Neural progenitor cell (in vitro differentiated cells): ENCODE results near the gene RNF150. TPM values are rescaled to one million over a fixed set of nuclear protein-coding genes. Genes with fewer than 3 reads are reported as not detected.
"Not testable (repeated sequence)": the region's sequence is repeated elsewhere in the genome, so short reads cannot be mapped to it uniquely, and the experiment has no call there.

Experiments used
- DNase-seq: peaks from one replicate; pipeline ENCODE4 v3.0.0-alpha.2; 2016; ENCODE audit warnings: low spot score
- H2AFZ ChIP-seq: fragments of 200-600 bp; sonication (generic); replicated peaks from 2 replicates; pipeline ENCODE4 v1.6.1; 2016; ENCODE audit warnings: antibody characterized with exemption
- H3F3A ChIP-seq: fragments of 200-600 bp; sonication (generic); 2 replicates; pipeline ENCODE4 v1.6.1; 2016; ENCODE audit warnings: antibody characterized with exemption, low read depth
- H3K27ac ChIP-seq: fragments of 200-600 bp; sonication (generic); 2 replicates; pipeline ENCODE4 v1.5.1; 2016; ENCODE audit warnings: mild to moderate bottlenecking
- H3K27me3 ChIP-seq: fragments of 200-600 bp; sonication (generic); 2 replicates; pipeline ENCODE4 v1.6.1; 2016; ENCODE audit warnings: mild to moderate bottlenecking, moderate library complexity
- H3K36me3 ChIP-seq: fragments of 200-600 bp; sonication (generic); 2 replicates; pipeline ENCODE4 v1.5.1; 2016
- H3K4me1 ChIP-seq: fragments of 200-600 bp; sonication (generic); 2 replicates; pipeline ENCODE4 v1.6.1; 2016; ENCODE audit warnings: mixed run types
- H3K4me2 ChIP-seq: fragments of 200-600 bp; sonication (generic); 2 replicates; pipeline ENCODE4 v1.6.1; 2016
- H3K4me3 ChIP-seq: fragments of 200-600 bp; sonication (generic); 2 replicates; pipeline ENCODE4 v1.5.1; 2016
- H3K79me2 ChIP-seq: fragments of 200-600 bp; sonication (generic); 2 replicates; pipeline ENCODE4 v1.6.1; 2016; ENCODE audit warnings: low read depth
- H3K9ac ChIP-seq: fragments of 200-600 bp; sonication (generic); 2 replicates; pipeline ENCODE4 v1.6.1; 2016
- H3K9me3 ChIP-seq: fragments of 200-600 bp; sonication (generic); 2 replicates; pipeline ENCODE4 v1.5.1; 2016; ENCODE audit warnings: low read depth
- H4K20me1 ChIP-seq: fragments of 200-600 bp; sonication (generic); 2 replicates; pipeline ENCODE4 v1.6.1; 2016; ENCODE audit warnings: low read depth
- H3K27ac Mint-ChIP-seq: 3 replicates; pipeline ENCODE4 v1.8.0; 2021; ENCODE audit warnings: mixed read lengths
- H3K27me3 Mint-ChIP-seq: 2 replicates; pipeline ENCODE4 v1.8.0; 2022; ENCODE audit warnings: low read depth, mild to moderate bottlenecking, inconsistent platforms, moderate library complexity, mixed read lengths; ENCODE audit not compliant: insufficient read depth
- H3K36me3 Mint-ChIP-seq: 3 replicates; pipeline ENCODE4 v1.8.0; 2021; ENCODE audit warnings: mixed read lengths
- H3K4me1 Mint-ChIP-seq: 3 replicates; pipeline ENCODE4 v1.8.0; 2021; ENCODE audit warnings: mixed read lengths
- H3K4me3 Mint-ChIP-seq: 3 replicates; pipeline ENCODE4 v1.8.0; 2021; ENCODE audit warnings: mild to moderate bottlenecking, moderate library complexity, mixed read lengths
- H3K9me3 Mint-ChIP-seq: 3 replicates; pipeline ENCODE4 v1.8.0; 2020; ENCODE audit warnings: mixed read lengths
- CTCF ChIP-seq: fragments of 200-600 bp; sonication (generic); IDR thresholded peaks from 2 replicates; pipeline ENCODE4 v1.5.1; 2017; ENCODE audit warnings: antibody characterized with exemption, mild to moderate bottlenecking
- EZH2 ChIP-seq: fragments of 200-600 bp; sonication (generic); IDR thresholded peaks from 2 replicates; pipeline ENCODE4 v1.6.1; 2017; ENCODE audit warnings: antibody characterized with exemption, mild to moderate bottlenecking, moderate library complexity
- EZH2phosphoT487 ChIP-seq: fragments of 200-600 bp; sonication (generic); IDR thresholded peaks from 2 replicates; pipeline ENCODE4 v1.6.1; 2017; ENCODE audit warnings: antibody characterized with exemption
- total RNA-seq: library from RNA; depleted of rRNA; stranded (reverse); fragments of >200 nt; gene quantifications from 2 replicates; pipeline ENCODE4 v1.2.3, GENCODE V29; 2015; ENCODE audit warnings: low replicate concordance

RNF150 gene
- total RNA-seq, 1 donor from 2014 or later = 1.4 TPM

DNA sequence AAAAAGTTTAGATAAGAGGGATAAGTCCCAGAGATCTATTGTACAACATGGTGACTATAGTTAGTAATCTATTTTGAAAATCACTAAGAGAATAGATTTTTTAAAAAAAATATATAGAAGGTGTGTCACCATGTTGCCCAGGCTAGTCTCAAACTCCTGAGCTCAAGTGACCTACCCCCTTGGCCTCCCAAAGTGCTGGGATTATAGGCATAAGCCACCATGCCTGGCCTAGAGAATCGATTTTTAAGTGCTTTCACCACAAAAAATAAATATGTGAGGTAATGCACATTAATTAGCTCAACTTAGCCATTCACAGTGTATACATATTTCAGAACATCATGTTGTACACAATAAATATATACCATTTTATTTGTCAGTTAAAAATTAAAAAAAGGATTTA, 320.4 kb downstream of the RNF150 start:
- Histone ChIP-seq H2AFZ (no peak overlapping the region), H3K27ac (no peak overlapping the region), H3K4me3 (no peak overlapping the region), H3K27me3 (peaks cover 2% of the 10 kb centered on the region), H3F3A (no peaks in the 10 kb centered on the region), H3K4me1 (no peaks in the 10 kb centered on the region), H3K9me3 (no peaks in the 10 kb centered on the region), H3K79me2 (no peaks in the 10 kb centered on the region), H3K9ac (no peak overlapping the region), H4K20me1 (no peaks in the 10 kb centered on the region), H3K4me2 (no peak overlapping the region), H3K36me3 (no peaks in the 10 kb centered on the region)
- no peak for TF ChIP-seq EZH2
- TF ChIP-seq CTCF = no peak
- TF ChIP-seq EZH2phosphoT487 = no peak
- Mint-ChIP-seq H3K27ac (no peak overlapping the region), H3K9me3 (peaks cover 2% of the 10 kb centered on the region), H3K27me3 (peaks cover 8% of the 10 kb centered on the region), H3K4me3 (no peak overlapping the region), H3K36me3 (no peaks in the 10 kb centered on the region), H3K4me1 (peaks cover 6% of the 10 kb centered on the region)
- DNase-seq = no peak

DNA sequence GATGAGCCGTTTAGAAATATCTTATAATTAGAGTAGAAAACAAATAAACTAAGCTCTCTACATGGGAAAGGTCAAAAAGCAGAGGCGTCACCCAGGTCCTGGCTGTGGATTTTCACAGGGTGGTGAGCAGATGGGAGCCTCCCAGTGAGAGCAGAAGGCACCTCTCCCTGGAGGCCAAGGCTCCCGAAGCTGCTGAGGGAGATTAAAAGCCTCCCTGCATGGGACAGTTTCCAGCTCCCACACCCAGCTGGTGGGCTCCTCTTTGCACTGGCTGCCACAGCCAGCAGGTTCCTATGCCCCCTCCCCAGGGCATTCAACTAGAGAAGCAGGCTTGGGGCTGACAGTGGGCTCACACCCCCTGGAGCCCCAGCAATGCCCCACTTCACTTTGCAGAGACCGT, 321.8 kb downstream of the RNF150 start:
- Mint-ChIP-seq H3K27ac (no peak overlapping the region), H3K36me3 (no peaks in the 10 kb centered on the region), H3K4me1 (peaks cover 6% of the 10 kb centered on the region), H3K4me3 (no peak overlapping the region), H3K9me3 (no peaks in the 10 kb centered on the region), H3K27me3 (peaks cover 6% of the 10 kb centered on the region)
- H3K4me2 ChIP-seq = no peak overlapping the region
- no peaks in the 10 kb centered on the region for H3K36me3 ChIP-seq
- no peak overlapping the region for H2AFZ ChIP-seq
- no peaks in the 10 kb centered on the region for H3K4me1 ChIP-seq
- H3K9ac ChIP-seq = no peak overlapping the region
- no peaks in the 10 kb centered on the region for H3F3A ChIP-seq
- no peaks in the 10 kb centered on the region for H3K9me3 ChIP-seq
- no peaks in the 10 kb centered on the region for H4K20me1 ChIP-seq
- H3K79me2 ChIP-seq = no peaks in the 10 kb centered on the region
- DNase-seq = no peak
- H3K4me3 ChIP-seq = no peak overlapping the region
- TF ChIP-seq EZH2phosphoT487 = no peak
- TF ChIP-seq EZH2 = no peak
- TF ChIP-seq CTCF = no peak
- H3K27ac ChIP-seq = no peak overlapping the region
- H3K27me3 ChIP-seq = peaks cover 2% of the 10 kb centered on the region

GRCh38 chr4:140810591-140811169, 322.6 kb downstream of the RNF150 start:
- not testable (repeated sequence) for H4K20me1 ChIP-seq

More at GRCh38 chr4:140810591-140811169, 322.6 kb downstream of the RNF150 start:
- H3K9me3 Mint-ChIP-seq, H3K27ac Mint-ChIP-seq, DNase-seq, H3K4me3 Mint-ChIP-seq, H2AFZ ChIP-seq, H3K4me3 ChIP-seq, H3K9me3 ChIP-seq, H3K4me1 Mint-ChIP-seq, H3K4me2 ChIP-seq, H3K36me3 Mint-ChIP-seq, H3K4me1 ChIP-seq, H3K27ac ChIP-seq, H3K27me3 ChIP-seq, H3F3A ChIP-seq, H3K36me3 ChIP-seq, H3K9ac ChIP-seq, H3K79me2 ChIP-seq, H3K27me3 Mint-ChIP-seq: not testable (repeated sequence)

Other genes starting within 250 kb of the RNF150 start
- 36.9 and 59.2 TPM in 2 replicates for gene ZNF330, start 87.4 kb upstream of the RNF150 start, total RNA-seq